NCI-H2081 (cell line): ENCODE measurements around the gene PROC.

Experiments used
- DNase-seq, 2 experiments: peaks; one replicate each; lab custom pipeline; 2025; lab: John Stamatoyannopoulos, UW

The PROC gene

DNA sequence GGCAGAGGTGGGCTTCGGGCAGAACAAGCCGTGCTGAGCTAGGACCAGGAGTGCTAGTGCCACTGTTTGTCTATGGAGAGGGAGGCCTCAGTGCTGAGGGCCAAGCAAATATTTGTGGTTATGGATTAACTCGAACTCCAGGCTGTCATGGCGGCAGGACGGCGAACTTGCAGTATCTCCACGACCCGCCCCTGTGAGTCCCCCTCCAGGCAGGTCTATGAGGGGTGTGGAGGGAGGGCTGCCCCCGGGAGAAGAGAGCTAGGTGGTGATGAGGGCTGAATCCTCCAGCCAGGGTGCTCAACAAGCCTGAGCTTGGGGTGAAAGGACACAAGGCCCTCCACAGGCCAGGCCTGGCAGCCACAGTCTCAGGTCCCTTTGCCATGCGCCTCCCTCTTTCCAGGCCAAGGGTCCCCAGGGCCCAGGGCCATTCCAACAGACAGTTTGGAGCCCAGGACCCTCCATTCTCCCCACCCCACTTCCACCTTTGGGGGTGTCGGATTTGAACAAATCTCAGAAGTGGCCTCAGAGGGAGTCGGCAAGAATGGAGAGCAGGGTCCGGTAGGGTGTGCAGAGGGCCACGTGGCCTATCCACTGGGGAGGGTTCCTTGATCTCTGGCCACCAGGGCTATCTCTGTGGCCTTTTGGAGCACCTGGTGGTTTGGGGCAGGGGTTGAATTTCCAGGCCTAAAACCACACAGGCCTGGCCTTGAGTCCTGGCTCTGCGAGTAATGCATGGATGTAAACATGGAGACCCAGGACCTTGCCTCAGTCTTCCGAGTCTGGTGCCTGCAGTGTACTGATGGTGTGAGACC, at the start of gene PROC:
Gene PROC, plus strand, starts transcription at position 128 of the 812 bp plus-strand sequence. CDS start 1,516 bp downstream, outside the sequence.
- DNase-seq, result no peak

DNA sequence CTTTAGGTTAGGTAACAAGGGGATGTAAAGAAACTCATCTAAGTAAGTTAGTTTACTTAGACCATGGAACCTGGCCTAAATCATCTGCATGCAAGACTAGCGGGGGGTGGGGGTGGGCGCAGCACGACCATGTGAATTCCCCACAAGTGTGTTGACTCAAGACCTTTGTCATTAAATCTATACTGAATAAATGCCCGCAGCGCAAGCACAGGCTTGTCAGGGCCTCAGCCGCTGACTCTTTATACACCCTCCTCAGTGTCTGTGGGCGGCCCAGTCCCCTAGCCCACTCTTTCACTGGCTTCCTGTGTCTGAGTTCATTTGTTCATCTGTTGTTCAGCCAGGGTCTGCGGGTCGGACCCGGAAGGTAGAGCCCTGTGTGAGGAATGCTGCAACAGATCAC, 48.2 kb upstream of the PROC start:
- no peak for DNase-seq

DNA sequence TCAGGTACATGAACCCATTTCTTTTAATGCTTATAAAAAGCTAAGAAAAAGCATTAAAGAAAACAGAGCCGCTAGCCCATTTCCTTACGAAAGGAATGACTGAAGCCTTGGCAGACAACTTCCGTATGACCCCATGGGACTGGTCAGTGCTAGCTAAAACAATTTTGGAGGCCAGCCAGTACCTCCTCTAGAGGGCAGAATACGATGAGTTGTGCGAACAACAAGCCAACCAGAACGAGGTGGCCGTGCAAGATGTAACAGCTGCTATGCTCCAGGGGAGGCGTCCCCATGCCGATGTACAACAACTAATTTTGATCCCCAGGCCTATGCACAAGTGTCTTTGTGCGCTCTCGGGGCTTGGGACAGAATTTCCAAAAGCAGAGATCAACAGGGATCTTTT, 47.2 kb upstream of the PROC start:
- DNase-seq, result no peak

DNA sequence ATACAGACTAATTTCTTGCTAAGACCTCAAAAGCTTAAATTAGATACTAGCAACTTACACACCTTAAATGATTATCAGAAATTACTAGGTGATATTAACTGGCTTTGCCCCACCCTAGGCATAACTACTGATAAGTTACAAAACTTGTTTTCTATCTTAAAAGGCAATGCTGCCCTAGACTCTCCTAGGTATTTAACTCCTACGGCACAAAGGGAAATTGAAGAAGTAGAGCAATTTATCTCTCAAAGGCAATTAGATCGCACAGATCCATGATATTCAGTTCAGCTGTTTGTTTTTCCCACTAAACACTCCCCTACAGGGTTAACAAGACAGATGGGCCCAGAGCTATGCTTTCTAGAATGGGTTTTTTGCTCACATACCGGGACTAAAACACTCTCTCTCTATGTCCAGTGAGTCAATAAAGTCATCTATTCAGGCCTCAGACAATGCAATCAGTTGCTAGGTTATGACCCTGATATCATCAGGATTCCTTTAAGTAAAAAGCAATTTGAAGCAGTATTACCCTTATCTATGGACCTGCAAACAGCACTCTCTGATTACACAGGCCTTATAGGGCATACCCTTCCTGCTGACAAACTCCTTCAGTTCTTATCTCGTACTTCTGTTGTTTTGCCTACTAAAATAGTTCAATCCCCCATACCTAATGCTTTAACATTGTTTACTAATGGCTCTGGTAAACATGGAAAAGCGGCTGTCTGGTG, 44.7 kb upstream of the PROC start:
- no peak for DNase-seq

DNA sequence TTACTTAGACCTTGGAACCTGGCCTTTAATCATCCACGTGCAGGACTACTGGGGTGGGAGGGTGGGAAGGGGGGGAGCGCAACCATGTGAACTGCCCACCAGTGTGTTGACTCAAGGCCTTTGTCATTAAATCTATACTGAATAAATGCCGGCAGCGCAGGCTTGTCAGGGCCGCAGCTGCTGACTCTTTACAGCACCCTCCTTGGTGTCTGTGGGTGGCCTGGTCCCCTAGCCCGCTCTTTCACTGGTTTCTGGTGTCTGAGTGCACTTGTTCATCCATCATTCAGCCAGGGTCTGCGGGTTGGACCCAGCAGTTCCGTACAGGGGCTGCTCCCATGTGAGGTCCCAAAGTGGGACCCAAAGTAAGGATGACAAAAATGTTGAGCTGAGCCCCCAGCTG, 42.0 kb upstream of the PROC start:
- DNase-seq, result no peak

DNA sequence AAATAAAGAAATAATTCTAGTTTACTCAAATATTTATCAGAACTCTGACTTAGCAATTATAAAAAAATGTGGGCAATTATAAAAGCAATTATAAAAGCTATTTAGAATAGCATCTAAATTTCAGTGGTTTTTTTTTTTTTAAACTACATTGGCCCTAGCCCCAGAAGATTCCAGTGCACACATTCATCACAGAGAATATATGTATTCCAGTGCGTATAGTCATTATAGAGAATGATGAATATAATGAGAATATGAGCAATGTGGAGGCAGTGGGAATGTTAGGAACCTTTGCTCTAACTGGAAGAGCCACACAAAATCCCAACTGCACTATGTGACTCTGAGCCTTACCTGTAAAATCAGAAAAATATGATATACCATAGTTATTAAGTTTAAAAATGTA, 41.0 kb upstream of the PROC start:
- DNase-seq, result no peak

DNA sequence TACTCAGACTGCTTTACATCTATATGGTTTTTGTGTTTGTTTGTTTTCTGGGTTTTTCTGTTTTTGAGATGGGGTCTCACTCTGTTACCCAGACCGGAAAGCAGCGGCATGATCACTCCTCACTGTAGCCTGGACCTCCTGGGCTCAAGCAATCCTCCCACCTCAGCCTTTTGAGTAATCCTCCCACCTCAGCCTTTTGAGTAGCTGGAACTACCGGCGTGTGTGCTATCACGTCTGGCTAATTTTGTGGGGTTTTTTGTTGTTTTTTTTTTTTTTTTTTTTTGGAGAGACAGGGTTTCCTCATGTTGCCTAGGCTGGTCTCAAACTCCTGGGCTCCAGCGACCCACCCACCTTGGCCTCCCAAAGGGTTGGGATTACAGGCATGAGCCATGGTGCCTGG, 39.5 kb upstream of the PROC start:
- DNase-seq, result no peak

DNA sequence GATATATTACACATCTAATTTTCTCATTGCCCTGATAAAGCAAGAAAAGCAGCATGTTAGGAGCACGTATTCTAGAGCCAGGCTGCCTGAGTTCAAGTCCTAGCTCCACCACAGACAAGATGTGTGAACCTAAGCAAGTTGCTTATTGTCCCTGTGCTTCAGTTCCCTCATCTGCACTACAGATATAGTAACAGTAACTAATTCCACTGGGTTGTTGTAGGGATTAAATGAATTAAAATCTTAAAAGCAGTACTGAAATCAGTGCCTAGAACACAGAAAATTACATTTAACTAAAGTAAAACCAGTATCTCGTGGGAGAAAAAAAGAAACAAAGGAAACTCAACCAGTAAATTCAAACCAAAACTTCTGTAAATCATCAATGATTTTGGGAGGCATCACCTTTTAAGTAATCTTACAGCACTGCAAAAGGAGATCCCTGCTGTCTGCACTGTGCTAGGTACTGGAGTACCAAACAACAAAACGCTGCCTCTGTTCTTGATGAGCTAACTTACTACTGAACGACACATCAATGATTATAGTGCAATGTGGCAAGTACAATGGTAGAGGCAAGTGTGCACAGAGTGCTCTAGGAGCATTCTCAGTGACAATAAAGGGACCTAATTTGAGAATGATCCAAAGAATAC, 38.4 kb upstream of the PROC start:
- no peak for DNase-seq

DNA sequence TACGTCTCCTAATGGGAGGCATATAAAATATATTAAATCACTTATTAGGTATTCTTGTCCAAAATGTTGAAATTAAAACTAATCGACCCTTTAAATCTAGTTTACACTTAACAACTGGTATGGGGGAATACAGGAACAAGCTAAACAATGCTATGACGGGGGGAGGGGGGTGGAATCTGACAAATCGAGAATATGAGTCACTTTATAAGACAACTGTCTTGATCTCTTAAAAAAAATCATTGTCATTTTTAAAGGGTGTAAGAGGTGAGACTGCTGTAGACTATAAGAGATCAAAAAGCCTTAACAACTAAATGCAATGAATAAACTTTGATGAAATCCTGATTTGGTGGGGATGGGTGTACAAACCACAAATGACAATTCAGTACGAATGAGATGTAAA, 36.5 kb upstream of the PROC start:
- DNase-seq, result no peak

DNA sequence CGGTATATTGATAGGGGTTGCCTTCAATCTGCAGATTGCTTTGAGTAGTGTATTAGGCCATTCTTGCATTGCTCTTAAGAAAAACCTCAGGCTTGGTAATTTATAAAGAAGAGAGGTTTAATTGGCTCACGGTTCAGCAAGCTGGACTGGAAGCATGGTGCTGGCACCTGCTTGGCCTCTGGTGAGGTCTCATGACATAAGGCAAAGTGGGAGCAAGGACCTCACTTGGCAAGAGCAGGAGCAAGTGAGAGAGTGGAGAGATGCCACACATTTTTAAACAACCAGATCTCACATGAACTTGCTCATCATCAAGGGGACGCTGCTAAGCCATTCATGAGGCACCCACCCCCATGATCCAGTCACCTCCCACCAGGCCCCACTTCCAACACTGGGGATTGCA, 35.4 kb upstream of the PROC start:
- DNase-seq, result no peak

DNA sequence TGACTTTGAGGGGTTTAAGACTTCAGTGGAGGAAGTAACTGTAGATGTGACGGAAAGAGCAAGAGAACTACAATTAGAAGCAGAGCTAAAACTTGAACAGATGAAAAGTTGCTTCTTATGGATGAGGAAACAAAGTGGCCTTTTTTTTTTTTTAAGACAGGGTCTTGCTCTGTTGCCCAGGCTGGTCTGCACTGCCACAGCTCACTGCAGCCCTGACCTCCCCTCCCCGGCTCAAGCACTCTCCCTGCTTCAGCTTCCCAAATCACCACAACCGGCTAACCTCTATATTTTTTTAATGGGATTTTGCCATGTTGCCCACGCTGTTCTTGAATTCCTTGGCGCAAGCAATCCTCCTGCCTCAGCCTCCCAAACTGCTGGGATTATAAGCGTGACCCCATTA, 33.7 kb upstream of the PROC start:
- no peak for DNase-seq

DNA sequence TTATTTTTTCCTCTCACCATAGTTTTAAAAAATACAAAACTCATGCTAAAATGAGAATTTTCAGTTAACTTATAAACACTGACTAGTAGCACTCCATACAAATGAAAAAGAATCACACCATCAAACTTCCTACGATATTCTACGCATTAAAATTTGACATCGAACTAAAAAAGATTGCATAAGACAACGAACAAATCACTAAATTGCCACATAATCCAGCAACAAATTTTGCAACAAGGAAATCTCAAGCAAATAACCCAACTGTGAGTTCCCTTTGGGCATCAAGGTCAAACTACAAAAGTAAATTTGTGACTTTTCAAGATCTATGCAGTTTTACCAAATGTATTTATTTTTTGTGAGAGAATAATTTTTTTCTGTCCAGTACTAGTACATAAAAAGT, 32.0 kb upstream of the PROC start:
- no peak for DNase-seq

DNA sequence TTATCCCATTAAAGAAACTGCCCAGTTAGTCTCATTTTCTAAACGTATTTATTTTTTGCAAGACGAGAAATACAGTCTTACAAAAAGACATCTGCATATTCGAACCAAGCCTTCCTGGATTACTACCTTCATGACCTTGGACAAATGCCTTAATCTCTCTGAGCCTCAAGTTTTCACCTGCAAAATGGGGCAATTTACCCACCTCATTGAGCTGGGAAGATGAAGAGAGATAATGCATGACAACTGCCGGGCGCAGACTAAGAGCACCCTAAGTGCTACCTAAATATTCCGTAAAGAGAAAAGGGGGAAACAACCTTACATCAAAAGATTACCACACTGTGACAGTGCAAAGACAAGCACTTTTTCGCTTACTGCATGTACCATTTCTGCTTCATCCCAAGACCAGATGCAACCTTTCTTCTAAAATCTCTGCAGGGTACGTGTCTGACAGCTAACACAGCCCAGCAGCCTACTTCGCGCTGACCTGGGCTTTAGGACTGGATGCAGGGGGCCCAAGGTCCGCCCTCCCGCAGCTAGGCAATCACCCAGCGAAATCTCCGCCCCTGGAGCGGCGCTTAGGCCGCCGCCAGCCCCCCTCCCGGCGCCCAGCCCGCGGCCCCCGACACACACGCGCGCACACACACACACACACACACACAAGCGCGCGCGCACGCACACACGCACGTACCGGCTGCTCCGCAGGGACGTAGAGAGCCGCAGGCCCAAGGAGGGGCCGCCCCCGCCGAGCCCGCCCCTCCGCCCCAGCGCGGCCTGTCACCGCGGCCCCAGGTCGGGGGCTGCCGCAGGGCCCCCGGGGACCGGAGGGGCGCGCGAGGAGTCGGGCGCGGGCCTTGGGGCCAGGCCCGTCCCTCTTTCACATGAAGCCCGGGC, 31.2 kb upstream of the PROC start:
- DNase-seq, result peak; percentile 81 to 88

DNA sequence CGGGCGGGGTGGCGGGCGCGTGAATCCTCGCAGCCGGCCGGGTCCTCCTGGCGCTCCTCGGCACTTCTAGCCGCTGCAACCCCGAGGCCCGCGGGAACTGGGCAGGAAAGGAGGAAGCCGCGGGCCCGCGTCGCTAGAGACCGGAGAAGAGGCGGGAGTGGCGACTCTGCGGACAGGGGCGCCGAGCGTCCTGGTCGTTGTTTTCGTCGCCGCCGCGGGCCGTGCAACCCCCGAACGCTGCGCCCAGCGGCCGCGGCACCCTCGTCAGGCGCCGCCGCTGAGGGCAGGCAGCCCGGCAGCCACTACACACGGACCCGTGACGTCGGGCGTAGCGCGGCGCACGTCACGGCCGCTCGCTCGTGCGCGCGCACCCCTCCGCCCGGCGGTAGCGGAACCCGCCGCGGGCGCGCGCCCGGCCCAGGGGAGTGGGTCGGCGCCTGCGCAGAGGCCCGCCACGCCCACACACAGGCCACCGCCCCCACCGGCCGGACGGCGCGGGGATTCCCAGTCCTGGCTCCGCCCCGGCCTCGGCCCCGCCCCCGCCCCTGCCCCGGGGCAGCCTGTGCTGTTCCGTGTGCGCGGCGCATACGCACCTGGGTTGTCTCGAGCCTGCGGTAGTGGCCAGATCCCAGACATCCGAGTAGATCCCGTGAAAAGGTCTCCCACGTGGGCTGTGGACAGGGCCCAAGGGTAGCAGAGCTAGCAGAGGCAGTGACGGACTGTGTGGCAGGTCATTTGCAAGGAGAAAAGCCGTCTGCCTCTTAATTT, 30.4 kb upstream of the PROC start, which contains the start of gene MAP3K2:
Gene MAP3K2, minus strand, starts transcription at position 321 of the 768 bp plus-strand sequence. CDS start 44,846 bp downstream, outside the sequence.
- DNase-seq, result peak; percentile 91 to 93

DNA sequence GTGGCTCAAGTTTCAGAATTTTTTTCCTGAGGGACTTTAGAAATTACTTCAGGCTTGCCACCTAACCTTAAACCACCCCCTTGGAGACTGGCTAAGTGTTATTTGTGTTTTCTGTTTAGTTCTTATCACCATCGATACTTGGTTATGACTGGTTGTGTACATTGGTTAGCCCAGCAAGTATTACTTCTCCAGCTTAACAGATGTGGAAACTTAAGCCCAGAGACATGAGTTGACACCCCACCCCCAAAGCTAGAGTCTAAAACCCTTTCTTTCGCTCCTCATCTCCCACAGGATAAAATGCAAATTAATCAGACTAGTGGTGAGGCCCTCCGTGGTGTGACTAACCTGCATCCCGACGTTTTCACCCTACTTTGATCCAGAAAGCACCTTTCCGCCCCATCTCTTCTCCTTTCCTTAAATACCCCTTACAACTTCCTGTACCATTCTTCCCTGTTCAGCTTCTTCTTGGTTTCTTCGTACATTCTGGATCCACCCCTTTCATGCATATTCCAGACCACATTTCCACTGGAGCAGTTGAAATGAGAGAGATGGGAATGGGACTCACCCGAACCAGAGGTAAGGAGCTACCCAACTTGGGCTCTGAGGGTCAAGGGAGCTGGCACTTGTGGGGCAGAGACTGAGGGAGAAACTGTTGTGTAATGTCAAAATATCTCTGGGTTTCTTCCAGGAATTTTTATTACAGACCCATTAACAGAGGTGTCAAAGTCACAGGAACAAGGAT, 29.6 kb upstream of the PROC start:
- no peak for DNase-seq

DNA sequence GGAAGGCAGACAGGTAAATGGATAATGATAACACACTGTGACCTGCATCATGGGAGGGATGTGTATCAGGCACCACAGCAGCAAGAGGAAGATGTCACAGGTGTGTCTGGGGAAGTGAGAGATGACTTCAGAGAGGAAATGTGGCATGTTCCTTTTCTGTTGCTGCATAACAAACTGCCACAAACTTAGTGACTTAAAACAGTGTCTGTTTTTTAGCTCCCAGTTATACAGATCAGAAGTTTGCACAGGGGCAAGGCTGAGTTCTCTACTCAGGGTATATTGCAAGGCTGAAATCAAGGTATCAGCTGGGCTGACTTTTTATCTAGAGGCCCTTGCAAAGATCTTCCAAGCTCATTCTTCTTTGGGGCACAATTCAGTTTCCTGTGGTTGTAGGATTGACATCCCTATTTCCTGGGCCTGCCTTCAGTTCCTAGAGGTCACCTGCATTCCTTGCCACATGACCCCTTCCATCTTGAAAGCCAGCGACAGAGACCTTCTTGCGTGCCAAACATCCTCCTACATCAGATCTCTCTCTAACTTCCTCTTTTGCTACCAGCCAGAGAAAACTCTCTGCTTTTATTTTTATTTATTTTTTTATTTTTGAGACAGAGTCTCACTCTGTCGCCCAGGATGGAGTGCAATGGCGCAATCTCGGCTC, 28.3 kb upstream of the PROC start:
- DNase-seq, result no peak

DNA sequence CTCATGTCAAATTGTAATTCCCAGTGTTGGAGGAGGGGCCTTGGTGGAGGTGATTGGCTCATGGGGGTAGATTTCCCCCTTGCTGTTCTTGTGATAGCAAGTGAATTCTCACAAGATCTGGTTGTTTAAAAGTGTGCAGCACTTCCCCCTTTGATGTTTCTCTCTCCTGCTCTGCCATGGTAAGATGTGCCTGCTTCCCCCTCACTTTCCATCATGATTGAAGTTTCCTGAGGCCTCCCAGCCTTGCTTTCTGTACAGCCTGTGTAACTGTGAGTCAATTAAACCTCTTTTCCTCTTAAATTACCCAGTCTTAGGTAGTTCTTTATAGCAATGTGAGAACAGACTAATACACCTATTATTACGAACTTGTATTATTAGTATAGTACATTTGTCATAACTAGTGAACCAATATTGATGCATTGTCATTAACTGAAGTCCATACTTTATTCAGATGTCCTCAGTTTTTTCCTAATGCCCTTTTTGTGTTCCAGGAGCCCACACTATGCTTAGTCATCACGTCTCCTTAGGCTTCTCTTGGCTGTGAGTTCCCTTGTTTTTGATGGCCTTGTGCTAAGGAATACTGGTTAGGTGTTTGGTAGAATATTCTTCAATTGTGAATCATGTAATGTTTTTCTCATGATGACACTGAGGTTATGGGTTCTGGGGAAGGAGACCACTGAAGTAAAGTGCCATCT, 25.9 kb upstream of the PROC start:
- DNase-seq, result no peak

DNA sequence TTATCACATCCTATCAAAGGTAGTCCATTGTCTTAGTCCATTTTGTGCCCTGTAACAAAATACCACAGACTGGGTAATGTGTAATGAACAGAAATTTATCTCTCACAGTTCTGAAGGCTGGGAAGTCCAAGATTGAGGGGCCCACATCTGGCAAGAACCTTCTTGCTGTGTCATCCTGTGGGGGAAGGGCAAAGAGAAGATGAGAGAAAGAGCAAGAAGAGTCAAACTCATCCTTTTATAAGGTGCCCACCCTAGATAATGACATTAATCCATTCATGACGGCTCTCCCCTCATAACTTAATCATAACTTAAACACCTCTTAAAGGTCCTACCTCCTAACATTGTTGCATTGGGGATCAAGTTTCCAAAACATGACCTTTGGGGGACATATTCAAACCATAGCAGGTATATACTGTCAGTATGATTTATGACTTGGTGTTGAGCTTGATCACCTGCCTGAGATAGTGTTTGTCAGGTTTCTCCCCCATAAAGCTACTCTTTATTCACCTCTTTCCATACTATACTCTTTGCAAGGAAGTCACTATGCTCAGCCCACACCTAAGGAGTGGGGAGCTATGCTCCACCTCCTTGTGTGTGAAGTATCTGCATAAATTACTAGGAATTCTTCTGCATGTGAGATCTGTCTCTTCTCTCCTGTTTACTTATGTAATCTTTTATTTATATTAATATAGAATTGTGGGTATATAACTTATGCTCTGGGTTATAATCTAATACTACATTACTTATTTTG, 25.2 kb upstream of the PROC start:
- DNase-seq, result no peak
